CD4-positive, alpha-beta T cell treated with Interleukin-15 for 4 hours (primary cell): ENCODE measurements around the gene A1CF.
"Not testable (repeated sequence)": the region's sequence is repeated elsewhere in the genome, so short reads cannot be mapped to it uniquely, and the experiment has no call there.

ENCODE experiments used
- DNase-seq: peaks from one replicate; pipeline ENCODE4 v3.0.0-alpha.2; 2020; ENCODE audit warnings: low spot score

A1CF gene, protein sequence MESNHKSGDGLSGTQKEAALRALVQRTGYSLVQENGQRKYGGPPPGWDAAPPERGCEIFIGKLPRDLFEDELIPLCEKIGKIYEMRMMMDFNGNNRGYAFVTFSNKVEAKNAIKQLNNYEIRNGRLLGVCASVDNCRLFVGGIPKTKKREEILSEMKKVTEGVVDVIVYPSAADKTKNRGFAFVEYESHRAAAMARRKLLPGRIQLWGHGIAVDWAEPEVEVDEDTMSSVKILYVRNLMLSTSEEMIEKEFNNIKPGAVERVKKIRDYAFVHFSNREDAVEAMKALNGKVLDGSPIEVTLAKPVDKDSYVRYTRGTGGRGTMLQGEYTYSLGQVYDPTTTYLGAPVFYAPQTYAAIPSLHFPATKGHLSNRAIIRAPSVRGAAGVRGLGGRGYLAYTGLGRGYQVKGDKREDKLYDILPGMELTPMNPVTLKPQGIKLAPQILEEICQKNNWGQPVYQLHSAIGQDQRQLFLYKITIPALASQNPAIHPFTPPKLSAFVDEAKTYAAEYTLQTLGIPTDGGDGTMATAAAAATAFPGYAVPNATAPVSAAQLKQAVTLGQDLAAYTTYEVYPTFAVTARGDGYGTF

DNA sequence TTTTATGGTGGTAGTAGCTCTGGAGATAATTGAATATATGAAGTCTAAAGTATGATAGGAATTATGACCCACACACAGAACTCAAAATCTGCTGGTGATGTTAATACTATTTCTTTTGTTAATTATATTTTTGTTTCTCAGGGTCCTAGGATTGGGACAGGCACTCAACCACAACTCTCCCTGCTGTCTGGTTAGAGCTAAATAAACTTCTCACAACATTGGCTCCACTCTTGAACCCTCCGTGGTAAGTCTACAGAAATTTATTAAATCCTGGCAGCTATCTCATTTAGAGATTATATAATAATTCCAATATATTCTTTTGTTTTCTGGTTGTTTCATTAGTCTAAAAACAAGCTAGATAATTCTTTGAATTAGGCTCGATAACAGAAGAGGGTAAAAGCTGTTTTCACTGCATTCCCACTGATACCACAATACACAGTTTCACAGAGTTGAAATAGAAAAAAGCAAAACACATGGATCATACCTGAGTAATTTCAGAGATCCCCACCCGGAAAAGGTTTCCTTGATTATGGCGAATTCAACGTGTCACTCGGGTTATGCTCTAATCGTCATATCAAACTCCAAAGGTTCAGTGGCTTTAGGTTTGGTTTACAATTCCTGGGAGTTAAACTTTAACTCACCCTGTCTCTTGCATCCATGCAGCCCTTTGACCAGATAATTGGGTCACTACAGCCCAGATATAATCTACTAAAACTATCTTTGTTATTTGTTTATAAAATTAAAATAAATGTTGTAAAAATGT lies at the start of gene A1CF:
Gene A1CF, minus strand, starts transcription at position 531 of the 763 bp plus-strand sequence. CDS start 25,687 bp downstream, outside the sequence.
- DNase-seq: no peak

DNA sequence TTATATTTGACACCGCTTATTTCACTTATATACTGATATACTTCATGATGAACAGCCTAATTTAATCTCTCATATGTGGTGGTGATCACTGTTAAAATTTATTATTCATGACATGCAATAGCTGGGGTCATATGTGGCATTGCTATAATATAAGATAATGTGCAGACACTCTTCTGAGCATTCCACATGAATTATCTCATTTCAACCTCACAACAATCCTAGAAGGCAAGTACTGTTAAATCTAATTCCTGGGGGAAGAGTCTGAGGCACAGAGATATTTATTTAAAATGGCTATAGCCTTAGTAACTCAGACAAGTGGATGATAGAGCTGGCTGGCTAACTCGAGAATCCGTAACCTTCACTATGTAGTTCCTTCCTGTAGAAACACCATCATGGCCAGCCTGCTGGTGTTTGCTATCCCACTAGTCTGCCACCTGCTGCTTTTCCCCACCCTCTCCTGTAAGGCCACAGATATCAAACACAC lies 46.6 kb upstream of the A1CF start:
- no peak for DNase-seq

DNA sequence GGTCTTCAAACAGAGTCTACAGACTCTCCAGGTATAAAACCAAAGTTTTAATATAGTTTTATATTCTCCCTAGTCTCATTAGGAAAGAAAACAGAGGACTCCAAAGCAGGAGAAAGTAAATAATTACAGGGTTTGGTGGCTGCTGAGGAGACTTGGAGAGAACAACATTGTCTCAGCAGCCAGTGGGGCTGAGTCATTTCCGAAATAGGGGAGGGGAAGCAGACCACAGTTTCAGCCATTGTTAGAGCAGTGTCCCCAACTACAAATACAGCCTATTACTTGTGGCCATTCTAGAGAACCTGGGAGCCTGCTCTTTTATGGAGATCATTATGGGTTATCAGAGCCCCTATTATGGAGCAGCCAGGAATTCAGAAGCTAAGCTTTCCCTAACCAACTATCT lies 44.2 kb upstream of the A1CF start:
- no peak for DNase-seq

DNA sequence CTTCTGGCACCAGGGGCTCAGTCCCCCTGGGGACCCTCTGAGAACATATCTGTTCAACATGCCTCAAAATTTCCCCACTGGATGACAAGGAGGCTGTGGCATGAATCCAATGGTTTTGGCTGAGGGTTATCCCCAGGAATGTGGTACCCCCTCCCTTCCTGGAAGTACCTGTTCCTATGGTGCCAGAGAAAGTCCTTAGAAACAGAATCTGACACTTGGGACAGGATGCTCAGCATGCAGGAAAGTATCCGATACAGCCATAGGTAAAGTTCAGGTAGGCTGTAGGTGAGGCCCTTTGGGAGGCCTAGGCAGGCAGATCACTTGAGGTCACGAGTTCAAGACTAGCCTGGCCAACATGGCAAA lies 42.7 kb upstream of the A1CF start:
- DNase-seq: no peak

DNA sequence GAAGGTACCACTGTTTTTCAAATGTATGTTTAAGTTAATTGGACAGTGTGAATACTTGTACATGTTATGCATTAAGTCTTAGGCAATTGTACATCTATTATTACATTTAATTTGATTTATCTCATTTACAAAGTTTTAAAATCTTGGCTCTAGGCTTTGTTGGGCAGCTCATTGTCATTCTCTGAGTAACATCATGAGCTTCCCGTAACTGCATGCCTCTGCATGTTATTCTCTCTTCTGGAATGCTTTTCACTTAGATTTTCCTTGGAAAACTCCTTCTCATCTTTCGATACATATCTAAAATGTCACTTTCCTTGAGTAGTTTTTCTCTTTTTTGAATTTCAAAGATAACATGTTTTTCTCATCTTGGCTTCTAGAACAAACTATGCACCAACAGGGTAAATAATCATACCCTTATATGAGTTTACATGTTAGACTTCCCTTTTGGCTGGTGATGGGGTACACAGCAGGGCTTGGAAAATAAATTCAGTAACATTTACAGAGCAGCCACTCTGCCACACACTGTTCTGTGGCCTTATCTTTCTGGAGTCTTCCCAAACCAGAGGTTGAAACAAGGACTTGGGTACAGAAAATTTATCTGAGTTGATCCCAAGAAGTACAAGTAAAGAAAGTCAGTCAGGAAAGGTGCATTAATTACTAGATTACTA lies 42.2 kb upstream of the A1CF start:
- no peak for DNase-seq

DNA sequence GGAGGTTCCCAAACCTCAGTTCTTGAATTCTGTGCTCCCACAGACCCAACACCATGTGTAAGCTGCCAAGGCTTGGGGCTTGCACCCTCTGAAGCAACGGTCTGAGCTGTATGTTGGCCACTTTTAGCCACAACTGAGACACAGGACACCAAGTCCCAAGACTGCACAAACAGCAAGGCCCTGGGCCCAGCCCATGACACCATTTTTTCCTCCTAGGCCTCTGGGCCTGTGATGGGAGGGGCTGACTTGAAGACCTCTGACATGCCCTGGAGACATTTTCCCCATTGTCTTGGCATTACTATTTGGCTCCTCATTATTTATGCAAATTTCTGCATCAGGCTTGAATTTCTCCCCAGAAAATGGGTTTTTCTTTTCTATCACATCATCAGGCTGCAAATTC lies 38.0 kb upstream of the A1CF start:
- DNase-seq: not testable (repeated sequence)

DNA sequence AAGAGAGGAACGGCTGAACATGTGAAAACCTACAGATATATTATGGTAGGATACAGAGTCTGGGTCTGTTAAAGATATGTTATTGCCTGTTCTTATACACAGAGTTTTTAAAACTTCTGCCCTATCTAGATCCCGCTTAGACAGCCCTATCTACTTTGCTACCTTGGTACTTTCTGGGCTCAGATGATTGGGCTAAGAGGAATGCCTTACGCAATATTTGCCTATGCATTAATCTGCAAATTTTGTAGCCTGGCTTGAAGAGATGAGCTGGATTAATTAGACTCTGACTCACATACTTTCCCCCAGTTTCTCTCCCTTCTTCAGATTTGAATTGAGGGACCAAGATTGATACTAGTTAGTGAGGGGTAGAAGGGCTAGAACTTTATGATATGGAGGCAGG lies 33.6 kb upstream of the A1CF start:
- no peak for DNase-seq

DNA sequence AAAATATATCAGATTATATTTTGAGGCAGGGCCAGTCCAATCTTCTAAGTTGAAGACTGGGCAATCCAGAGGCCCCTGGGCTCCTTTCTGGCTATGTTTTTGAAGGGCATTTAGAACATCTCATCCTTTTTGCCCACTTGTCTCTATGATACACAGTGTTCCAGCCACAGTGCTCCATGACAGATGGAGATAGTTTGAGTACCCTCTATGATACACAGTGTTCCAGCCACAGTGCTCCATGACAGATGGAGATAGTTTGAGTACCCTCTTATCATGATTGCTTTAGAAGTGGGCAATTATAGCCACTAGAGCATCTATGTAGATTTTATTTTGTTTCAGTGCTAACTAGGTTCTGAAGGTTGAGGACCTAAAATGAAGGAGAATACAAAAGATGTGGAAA lies 33.1 kb upstream of the A1CF start:
- no peak for DNase-seq

DNA sequence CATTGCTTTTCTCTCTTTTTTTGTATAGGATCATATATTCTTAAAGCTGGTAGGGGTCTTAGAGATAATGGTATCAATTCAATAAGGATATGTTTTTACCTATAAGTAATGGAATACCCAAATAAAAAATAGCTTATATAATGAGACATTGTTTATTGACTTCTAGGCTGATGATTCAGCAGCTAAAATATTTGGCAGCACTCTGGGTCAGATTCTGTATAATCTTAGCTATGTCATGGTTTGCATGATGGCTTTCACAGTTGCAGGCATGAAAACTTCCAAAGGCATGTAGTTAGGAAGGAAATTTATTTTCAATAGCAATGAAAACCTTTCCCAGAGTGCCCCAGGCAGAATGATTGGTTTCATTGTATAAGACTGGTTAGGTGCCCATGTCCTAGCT lies 32.1 kb upstream of the A1CF start:
- no peak for DNase-seq

DNA sequence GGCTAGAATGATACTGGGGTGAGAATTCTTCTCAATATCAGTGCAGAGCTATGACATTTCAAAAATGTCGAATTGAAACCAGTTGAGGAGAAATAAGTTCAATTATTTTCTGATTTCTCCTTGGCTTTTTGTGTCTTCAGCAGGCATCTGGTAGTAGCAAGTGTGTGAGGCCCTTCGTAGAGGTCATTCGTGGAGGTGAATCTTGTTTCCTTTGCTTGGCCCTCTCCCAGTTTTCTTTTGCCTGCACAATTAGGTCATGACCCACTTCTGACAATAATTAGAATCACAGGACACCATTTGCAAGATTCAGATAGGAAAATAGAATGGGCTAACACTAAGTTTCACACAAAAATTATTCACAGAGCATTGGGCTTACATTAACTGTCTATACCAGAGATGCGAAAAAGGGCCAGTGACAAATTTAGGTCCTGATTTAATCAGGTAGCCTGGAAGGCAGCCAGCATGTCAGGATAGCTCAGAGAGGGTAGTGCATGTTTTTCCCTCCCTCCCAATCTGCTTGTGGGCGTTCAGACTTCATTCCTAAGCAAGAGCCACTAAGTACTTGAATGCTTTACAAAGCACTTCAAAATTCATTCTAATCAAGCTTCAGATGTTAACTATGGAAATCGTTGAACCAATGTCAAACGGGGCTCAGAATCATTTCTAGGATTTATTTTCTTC lies 24.0 kb upstream of the A1CF start:
- no peak for DNase-seq

DNA sequence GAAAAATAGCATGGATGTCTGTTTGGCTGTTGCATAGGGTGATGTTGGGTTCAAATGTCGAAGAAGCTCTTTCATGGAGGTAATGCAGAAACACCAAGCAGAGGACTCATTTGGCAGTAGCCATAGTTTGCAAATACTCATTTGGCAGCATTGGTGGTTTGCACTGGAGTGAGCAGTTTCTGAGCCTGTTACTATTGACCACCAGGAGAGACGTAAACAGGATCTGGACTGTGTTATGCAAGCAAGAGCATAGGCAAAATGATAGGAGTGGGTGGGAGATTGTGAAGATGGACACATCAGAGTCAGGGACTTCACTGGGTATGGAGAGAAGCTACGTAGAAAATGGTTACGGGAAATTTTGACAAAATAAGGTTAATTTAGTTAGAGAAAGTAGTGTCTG lies 22.9 kb upstream of the A1CF start:
- no peak for DNase-seq

DNA sequence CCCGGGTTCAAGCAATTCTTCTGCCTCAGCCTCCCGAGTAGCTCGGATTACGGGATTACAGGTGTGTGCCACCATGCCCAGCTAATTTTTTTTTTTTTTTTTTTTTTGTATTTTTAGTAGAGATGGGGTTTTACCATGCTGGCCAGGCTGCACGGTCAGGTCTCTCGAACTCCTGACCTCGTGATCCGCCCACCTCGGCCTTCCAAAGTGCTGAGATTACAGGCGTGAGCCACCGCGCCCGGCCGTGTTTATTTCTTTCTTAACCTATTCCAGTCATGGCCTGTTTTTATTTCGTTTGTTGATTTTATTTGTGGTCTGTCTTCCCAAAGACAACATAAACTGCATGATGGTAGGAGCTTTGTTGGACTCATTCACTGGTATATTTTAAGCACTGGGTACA lies 20.4 kb upstream of the A1CF start:
- not testable (repeated sequence) for DNase-seq

DNA sequence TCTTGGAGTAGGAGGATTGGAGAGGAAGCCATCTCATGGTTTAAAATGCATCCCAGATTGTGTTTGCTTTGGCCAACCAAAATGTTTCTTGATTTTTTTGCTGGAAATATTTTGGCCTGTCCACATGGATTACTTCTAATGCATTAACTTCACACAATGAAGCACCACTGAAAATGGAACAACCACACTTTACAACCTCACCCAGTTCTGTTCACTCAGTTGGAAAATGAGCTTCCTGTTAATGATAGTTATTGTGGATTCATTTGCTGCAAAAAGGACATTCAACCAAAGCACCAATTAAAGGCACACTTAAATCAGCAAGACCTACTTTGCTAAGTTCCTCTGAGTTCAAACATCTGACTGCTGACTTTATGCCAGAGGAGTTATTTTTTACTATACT lies 11.3 kb upstream of the A1CF start:
- no peak for DNase-seq

DNA sequence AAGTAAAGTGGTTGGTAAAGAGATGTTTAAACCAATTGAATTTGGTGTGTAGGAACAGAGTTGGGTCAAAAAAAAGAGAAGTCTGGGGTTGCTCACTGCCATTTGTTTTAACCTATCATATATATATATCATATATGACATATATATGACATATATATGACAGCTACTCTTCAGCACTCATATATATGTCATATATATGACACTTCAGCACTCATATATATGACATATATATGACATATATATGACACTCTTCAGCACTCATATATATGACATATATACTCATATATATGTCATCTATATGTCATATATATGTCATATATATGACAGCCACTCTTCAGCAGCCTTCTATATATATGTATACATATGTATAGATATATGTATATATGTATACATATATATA lies 8.9 kb upstream of the A1CF start:
- no peak for DNase-seq

DNA sequence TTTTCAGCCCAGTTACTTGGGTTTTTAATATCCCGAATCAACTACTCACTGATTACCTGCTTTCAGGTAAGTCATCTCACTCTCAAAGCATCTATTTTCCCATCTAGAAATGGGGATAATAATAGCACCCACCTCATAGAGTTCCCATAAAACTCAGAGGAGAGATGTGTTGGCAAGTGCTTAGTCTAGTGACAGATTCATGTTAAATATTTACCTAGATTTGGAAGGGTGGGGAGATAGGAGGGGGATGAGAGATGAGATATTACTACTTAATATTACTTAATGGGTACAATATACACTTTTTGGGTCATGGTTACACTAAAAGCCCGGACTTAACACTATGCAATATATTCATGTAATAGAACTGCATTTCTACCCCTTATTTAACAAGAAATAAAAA lies 7.0 kb upstream of the A1CF start:
- no peak for DNase-seq

DNA sequence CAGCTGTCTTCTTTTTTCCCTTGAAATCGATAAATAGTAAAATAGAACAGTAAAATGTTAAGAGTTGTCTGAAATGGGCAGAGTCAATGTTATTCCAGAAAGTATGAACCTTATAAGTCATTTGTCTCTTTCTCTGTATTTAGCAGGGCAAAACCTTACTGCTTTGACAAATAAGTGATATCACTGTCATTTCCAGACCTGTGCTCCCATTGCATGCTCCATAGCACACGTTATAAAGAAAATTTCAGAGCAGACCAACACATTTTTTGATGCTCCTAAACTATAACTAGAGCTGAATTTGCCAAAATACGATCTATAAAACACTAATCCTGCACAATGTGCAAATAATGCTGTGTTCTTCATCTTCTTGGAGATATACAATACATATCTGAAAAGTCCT lies 1.1 kb downstream of the A1CF start:
- DNase-seq: no peak

DNA sequence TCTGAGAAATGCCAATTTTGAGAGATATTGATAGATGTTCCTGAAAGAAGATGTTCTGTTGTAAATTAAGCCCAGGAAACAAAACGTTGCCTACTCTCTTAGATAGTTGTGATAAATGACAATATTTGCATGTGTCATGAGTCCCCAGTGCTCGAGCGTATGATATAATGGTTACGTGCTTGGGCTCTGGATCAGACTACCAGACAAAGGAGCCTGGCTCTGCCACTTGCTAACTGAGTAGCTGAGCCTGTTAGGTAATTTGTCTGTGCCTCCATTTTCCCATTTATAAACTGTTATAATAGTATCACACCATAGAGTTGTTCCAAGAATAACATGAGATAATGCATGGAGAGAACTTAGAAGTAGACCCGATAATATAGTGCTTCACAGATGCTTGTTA lies 1.8 kb downstream of the A1CF start:
- DNase-seq: no peak

DNA sequence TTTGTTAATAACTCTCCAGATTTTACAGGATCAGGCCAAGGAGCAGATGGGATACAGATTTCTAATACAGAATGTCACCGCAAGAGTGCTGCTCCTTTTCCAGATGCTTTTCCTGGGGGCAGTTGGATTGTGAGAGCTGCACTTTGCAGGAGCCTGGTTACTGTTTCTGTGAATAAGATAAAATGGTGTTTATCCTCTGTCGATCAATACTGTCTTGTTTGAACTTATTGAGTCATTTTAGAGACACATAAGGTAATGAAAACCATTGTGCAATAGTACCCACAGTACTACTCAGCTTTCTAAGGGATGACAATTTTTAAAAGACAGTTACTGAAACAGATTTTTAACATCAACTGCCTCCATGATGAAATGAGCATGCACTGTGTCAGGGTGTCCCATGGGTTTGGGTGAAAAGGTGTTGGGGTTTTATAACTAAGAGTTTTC lies 2.9 kb downstream of the A1CF start:
- no peak for DNase-seq

DNA sequence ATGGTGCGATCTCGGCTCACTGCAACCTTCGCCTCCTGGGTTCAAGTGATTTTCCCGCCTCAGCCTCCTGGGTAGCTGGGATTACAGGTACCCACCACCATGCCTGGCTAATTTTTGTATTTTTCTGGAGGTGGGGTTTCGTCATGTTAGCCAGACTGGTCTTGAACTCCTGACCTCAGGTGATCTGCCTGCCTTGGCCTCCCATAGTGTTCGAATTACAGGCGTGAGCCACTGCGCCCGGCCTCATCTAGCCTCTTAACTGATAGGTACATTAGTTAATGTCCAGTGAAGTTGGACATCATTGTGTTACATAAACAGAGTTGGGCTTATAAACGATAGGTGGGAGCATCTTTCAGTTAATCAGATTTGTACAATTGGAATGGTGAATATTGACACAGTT lies 4.4 kb downstream of the A1CF start:
- not testable (repeated sequence) for DNase-seq

DNA sequence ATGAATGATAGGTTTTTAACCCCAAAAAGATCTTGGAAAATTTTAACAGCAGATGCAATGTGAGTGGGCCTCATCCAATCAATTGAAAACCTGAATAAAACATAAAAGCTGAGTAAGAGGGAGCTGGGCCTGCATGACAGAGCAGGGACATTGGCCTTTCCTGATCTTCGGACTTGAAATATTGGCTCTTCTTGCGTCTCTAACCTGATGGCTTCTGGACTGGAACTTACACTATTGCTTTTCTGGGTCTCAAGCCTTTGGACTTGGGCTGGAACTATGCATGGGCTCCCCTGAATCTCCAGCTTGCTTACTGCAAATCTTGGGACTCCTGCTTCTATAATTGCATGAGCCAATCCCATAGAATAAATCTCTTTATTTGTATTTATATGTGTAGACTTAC lies 9.0 kb downstream of the A1CF start:
- DNase-seq: no peak

DNA sequence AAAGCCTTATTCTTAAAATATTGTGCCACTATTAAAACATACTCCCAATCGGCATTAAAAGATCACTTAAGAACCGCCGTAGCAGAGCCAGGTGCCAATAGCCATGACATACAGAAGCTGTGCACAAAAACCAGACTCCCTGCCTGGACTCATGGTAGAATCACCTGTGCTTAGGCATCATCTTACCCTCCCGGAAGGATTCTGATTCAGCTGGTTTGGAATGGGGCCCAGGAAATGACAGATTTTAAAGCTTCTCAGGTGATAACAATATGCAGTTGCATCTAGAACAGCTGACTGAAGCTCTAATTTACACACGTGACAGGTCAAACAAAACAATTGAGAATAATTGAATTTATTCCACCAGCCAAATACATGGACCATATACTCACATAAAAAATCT lies 10.7 kb downstream of the A1CF start:
- DNase-seq: no peak

DNA sequence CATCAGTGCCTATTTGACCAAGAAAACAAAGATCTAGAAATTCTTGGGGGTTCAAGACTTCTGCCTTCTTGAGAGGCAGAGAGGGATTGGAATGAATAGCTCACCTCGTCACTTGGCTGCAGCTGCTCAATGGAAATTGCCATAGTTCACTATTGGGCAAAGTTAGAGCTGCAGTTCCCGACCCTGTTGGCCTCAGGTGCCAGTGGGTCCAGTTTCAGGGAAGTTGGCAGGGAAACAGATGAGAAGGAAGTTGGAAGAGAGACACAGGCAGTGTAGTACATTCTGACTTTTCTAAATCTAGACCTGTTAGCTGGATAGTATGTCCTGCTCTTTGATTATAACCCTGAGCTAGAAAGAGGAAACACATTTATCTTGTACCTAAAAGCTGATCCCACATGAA lies 19.1 kb downstream of the A1CF start:
- DNase-seq: no peak
